GM15510 (cell line): Measurements from ENCODE around the gene MFNG.

Experiments used
- POLR2A ChIP-seq: IDR thresholded peaks from 3 replicates; pipeline ENCODE4 v1.6.1; 2011; ENCODE audit warnings: borderline replicate concordance; ENCODE audit not compliant: insufficient read length; ENCODE audit errors: extremely low read depth

The MFNG gene

GRCh38 chr22:37476389-37477329 lies 9.5 kb downstream of the MFNG start:
- TF ChIP-seq POLR2A, result no peak

DNA sequence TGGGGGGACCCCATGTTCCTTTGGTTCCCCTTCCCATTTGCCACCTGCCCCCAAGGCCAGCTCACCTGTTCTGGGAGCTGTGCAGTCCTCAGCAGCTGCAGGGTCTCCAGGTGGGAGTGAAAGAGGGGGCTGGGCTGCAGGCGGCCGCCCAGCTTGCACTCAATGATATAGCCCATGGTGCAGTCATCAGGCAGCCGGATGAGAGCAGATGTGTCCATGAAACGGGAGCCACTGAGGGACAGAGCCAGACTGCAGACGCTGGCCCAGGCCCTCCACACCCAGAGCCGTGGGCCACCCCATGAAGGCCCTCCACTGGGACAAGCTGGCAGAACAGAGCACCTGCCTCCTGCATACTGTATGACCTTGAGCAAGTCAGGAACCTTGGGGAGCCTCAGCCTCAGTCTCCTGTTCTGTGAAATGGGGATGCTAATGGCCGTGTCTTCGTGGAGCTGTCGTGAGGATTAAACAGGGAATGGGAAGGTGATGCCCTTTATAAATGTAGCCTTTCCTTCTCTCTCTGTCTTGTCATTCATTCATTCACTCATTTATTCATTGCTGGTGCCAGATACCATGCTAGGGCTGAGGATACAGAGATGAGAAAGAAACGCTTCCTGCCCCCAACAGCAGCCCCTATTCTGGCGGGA lies 11.6 kb downstream of the MFNG start:
- TF ChIP-seq POLR2A, result no peak

DNA sequence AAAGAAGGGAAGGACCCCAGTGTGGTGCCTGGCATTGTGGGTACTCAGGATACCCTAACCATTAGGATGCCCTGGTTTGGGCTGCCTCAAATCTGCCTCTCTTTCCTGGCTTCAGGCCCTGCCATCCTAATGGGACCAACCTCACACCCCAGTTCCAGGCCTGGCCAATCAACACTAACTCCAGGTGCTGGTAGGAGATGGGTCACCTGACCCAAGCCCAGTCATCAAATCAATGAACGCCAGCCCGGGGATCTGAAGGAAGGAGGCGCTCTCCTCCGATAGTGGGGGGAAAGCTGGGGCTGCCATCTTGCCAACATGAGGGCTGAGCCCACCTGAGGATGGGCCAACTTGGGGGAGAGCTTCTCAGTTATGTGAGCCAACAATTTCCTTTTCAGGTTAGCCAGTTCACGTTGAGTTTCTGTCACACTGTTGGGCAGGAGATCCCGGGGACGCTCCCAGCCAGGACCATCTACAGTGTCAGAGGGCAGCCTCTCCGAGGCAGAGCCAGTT lies 12.7 kb downstream of the MFNG start:
- TF ChIP-seq POLR2A, result no peak

DNA sequence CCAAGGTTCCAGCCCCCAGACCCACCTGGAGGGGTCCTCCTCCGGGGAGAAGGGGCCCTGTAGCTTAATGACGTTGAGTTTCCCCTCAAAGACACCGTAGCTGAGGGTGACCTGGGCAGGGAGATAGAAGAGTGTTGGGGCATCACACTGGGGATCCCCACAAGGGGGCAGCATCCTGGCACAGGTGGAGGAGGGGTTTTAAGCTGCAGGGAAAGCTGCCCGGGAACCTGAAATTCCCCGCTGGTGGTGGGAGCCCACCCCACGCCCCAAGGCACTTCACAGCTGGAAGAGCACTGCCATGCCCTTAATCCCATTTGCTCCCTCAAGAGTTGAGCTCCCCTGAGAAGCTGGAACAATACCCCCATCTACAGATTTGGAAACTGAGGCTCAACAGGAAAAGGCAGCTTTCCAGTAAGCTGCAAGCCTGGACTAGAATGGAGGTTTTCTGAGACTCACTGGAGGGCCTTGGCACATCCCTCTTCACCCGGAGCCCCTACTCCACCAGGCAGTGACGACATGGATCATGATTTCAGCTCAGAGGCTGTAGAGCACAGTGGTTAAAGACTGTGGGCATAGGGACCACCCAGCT lies 13.7 kb downstream of the MFNG start:
- TF ChIP-seq POLR2A, result no peak

DNA sequence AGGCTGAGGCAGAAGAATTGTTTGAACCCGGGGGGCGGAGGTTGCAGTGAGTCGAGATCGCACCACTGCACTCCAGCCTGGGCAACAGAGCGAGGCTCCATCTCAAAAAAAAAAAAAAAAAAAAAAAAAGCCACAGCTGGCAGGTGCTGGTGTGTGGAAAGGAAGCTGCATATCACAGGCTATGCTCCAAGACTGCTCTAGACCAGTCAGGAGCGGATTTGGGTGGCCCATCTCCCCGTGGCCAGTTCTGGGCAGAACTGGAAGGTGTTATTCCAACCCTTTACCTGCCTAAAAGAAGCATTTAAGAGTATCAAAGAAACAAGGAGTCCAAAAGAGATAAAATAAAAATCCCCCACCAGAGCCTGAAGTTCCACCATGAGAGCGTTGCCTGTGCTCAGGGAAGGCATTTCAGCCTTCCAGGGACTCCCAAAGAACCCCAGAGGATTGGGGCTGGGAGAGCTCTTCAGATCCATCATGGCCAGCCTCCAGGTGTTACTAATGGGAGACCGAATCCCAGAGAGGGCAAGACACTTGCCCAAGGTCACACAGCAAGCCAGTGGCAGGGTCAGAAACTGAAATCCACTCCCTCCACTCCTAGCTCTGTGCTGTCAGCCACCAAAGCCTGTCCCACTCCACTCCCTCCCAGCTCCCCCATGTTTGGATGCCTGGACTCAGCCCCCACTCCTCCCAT lies 14.3 kb downstream of the MFNG start:
- no peak for TF ChIP-seq POLR2A

GRCh38 chr22:37470087-37470445 lies 16.1 kb downstream of the MFNG start:
- TF ChIP-seq POLR2A, result no peak

- no peak for TF ChIP-seq POLR2A
These were observed 16.6 kb downstream of the MFNG start for GRCh38 chr22:37469416-37470086.

GRCh38 chr22:37467391-37467955 lies 18.7 kb downstream of the MFNG start:
- TF ChIP-seq POLR2A, result no peak

- TF ChIP-seq POLR2A, result no peak
These were observed 22.0 kb downstream of the MFNG start for GRCh38 chr22:37464181-37464580.

- no peak for TF ChIP-seq POLR2A
These were observed 23.2 kb downstream of the MFNG start for GRCh38 chr22:37462983-37463382.

- no peak for TF ChIP-seq POLR2A
These were observed 23.7 kb downstream of the MFNG start for GRCh38 chr22:37462436-37462835.

- TF ChIP-seq POLR2A, result no peak
These were observed 24.2 kb downstream of the MFNG start for GRCh38 chr22:37461961-37462360.

- no peak for TF ChIP-seq POLR2A
These were observed 25.5 kb downstream of the MFNG start for GRCh38 chr22:37460684-37461083.

DNA sequence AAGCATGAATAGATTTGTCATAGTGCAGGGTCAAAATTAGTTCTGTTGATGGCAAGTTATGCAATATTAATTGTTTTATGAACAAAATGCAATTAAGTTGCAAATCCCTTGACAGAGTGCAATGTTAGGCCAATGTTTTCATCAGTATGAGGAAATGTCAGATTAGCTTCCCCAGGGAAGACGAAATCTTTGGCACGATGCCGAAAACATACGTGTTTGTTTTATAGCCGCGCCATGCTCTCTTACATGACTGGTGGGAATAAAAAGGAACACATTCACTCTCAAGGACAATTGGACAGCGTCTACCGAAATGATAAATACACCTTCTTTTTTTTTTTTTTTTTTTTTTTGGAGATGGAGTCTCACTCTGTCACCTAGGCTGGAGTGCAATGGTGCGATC lies 27.0 kb downstream of the MFNG start:
- TF ChIP-seq POLR2A, result no peak
